SH-SY5Y (cell line): Measurements from ENCODE around the gene TMEM121B.

Experiments
- GATA2 ChIP-seq: IDR thresholded peaks from 2 replicates; pipeline ENCODE4 v1.6.1; 2011; ENCODE audit warnings: mild to moderate bottlenecking, low read depth, low read length
- GATA3 ChIP-seq: IDR thresholded peaks from 2 replicates; pipeline ENCODE4 v1.6.1; 2011; ENCODE audit warnings: low read depth, mild to moderate bottlenecking, low read length, moderate library complexity

TMEM121B gene

GRCh38 chr22:17145021-17145680 lies 24.0 kb upstream of the TMEM121B start:
- TF ChIP-seq GATA3 = no peak
- TF ChIP-seq GATA2 = no peak

GRCh38 chr22:17143826-17144225 lies 22.7 kb upstream of the TMEM121B start:
- TF ChIP-seq GATA2 (no peak), GATA3 (no peak)

GRCh38 chr22:17143101-17143500 lies 21.9 kb upstream of the TMEM121B start:
- TF ChIP-seq GATA3 (no peak), GATA2 (no peak)

GRCh38 chr22:17140826-17141766 lies 19.9 kb upstream of the TMEM121B start:
- TF ChIP-seq GATA3 (no peak), GATA2 (no peak)

- no peak for TF ChIP-seq GATA3
- TF ChIP-seq GATA2 = no peak
Observed at GRCh38 chr22:17140022-17140421, 18.9 kb upstream of the TMEM121B start.

- TF ChIP-seq GATA3 = no peak
- TF ChIP-seq GATA2 = no peak
Observed at GRCh38 chr22:17138513-17138912, 17.4 kb upstream of the TMEM121B start.

- TF ChIP-seq GATA3 (no peak), GATA2 (no peak)
Observed at GRCh38 chr22:17137861-17138425, 16.8 kb upstream of the TMEM121B start.

- TF ChIP-seq GATA3 (no peak), GATA2 (no peak)
Observed at GRCh38 chr22:17137170-17137569, 16.0 kb upstream of the TMEM121B start.

GRCh38 chr22:17135153-17135760 lies 14.1 kb upstream of the TMEM121B start:
- TF ChIP-seq GATA2 (no peak), GATA3 (no peak)

- TF ChIP-seq GATA3 (no peak), GATA2 (no peak)
Observed at GRCh38 chr22:17133137-17133536, 12.0 kb upstream of the TMEM121B start.

GRCh38 chr22:17132112-17132511 lies 11.0 kb upstream of the TMEM121B start:
- TF ChIP-seq GATA2 (no peak), GATA3 (no peak)

GRCh38 chr22:17131686-17132085 lies 10.5 kb upstream of the TMEM121B start:
- no peak for TF ChIP-seq GATA3
- TF ChIP-seq GATA2 = no peak

- no peak for TF ChIP-seq GATA3
- TF ChIP-seq GATA2 = no peak
Observed at GRCh38 chr22:17130199-17130598, 9.0 kb upstream of the TMEM121B start.

- no peak for TF ChIP-seq GATA3
- TF ChIP-seq GATA2 = no peak
Observed at GRCh38 chr22:17120711-17121232, 388 bp downstream of the TMEM121B start.

- TF ChIP-seq GATA3 = no peak
- no peak for TF ChIP-seq GATA2
Observed at GRCh38 chr22:17120281-17120680, 879 bp downstream of the TMEM121B start.

- TF ChIP-seq GATA3 = no peak
- TF ChIP-seq GATA2 = no peak
Observed at GRCh38 chr22:17119481-17120202, 1.5 kb downstream of the TMEM121B start.
